Measurements from ENCODE around the gene LPCAT2.
"Not testable (repeated sequence)": the region's sequence is repeated elsewhere in the genome, so short reads cannot be mapped to it uniquely, and the experiment has no call there.

Gene LPCAT2

GRCh38 chr16:55615071-55615470, 106.2 kb downstream of the LPCAT2 start:
- no peak overlapping the region for H3K4me3 ChIP-seq (ENCODE audit: low read depth, low read length)
- TF ChIP-seq CTCF (IDR thresholded peaks at IDR 0.05; ENCODE audit: low read depth, low read length, missing control alignments), result no peak

DNA sequence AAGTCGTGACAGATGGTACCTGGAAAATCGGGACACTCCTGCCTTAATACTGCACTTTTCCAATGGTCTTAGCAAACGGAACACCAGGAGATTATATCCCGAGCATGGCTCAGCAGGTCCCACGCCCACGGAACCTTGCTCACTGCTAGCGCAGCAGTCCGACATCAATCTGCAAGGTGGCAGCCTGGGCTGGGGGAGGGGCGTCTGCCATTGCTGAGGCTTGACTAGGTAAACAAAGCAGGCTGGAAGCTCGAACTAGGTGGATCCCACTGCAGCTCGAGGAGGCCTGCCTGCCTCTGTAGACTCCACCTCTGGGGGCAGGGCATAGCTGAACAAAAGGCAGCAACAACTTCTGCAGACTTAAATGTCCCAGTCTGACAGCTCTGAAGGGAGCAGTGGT, 106.8 kb downstream of the LPCAT2 start:
- H3K4me3 ChIP-seq (ENCODE audit: low read depth, low read length); DNase-seq (ENCODE audit: low read depth): not testable (repeated sequence)

More at GRCh38 chr16:55615071-55615470, 106.2 kb downstream of the LPCAT2 start:
- DNase-seq (ENCODE audit: low read depth), result no peak

DNA sequence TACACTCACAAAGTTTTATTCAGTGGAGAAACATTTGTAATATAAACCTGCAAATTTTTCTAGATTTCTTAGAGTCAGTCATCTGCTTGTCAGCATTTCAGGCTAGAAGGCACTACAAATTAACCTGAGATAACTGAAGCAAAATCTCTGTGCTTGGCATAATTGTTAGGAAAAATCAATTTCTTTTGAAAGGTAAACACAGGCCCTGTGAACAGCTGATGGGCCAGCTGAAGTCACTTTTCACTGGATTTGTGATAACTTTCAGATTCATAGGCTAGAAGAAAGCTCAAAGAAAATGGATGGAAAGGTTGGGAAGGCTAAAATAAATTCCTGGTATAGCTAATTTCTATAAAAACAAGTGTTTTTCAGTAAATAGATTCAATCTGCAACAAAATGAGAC, 112.9 kb downstream of the LPCAT2 start:
- H3K4me3 ChIP-seq (ENCODE audit: low read depth, low read length), result no peak overlapping the region
- no peak for DNase-seq (ENCODE audit: low read depth)
- no peak for TF ChIP-seq CTCF (IDR thresholded peaks at IDR 0.05; ENCODE audit: low read depth, low read length, missing control alignments)

- DNase-seq (ENCODE audit: low read depth), result no peak
- no peak for TF ChIP-seq CTCF (IDR thresholded peaks at IDR 0.05; ENCODE audit: low read depth, low read length, missing control alignments)
- H3K4me3 ChIP-seq (ENCODE audit: low read depth, low read length), result no peak overlapping the region
These were observed 113.4 kb downstream of the LPCAT2 start for GRCh38 chr16:55622272-55622671.

GRCh38 chr16:55622930-55623561, 114.2 kb downstream of the LPCAT2 start:
- H3K4me3 ChIP-seq (ENCODE audit: low read depth, low read length), result no peak overlapping the region
- TF ChIP-seq CTCF (IDR thresholded peaks at IDR 0.05; ENCODE audit: low read depth, low read length, missing control alignments), result peak; percentile 48
- DNase-seq (ENCODE audit: low read depth), result no peak

- no peak for TF ChIP-seq CTCF (IDR thresholded peaks at IDR 0.05; ENCODE audit: low read depth, low read length, missing control alignments)
- no peak for DNase-seq (ENCODE audit: low read depth)
- no peak overlapping the region for H3K4me3 ChIP-seq (ENCODE audit: low read depth, low read length)
These were observed 114.8 kb downstream of the LPCAT2 start for GRCh38 chr16:55623640-55624039.

DNA sequence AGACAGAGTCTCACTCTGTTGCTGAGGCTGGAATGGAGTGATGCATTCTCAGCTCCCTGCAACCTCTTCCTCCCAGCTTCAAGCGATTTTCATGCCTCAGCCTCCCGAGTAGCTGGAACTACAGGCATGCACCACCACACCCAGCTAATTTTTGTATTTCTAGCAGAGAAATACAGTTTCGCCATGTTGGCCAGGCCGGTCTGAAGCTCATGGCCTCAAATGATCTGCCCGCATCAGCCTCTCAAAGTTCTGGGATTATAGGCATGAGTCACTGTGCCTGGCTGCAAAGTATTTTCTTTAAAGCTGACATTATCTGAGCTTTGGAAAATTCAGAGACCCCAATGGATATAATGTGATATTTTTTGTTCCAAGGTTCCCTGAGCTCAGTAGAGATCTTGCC, 115.8 kb downstream of the LPCAT2 start:
- H3K4me3 ChIP-seq (ENCODE audit: low read depth, low read length), result no peak overlapping the region
- DNase-seq (ENCODE audit: low read depth), result no peak
- TF ChIP-seq CTCF (IDR thresholded peaks at IDR 0.05; ENCODE audit: low read depth, low read length, missing control alignments), result no peak

Data from GM12864 (cell line).